Hematopoietic multipotent progenitor cell treated with erythropoietin and hydrocortisone succinate and interleukin-3 and kit ligand, for 15 days (in vitro differentiated cells): ENCODE measurements around the gene SMIM12.
"Not testable (repeated sequence)": the region's sequence is repeated elsewhere in the genome, so short reads cannot be mapped to it uniquely, and the experiment has no call there.

Experiments
- DNase-seq: peaks from one replicate; pipeline ENCODE4 v3.0.0-alpha.2; 2015; ENCODE audit warnings: low spot score

SMIM12 gene

GRCh38 chr1:34843392-34844251 is 15.9 kb downstream of the SMIM12 start:
- no peak for DNase-seq

- DNase-seq, result no peak
Observed at GRCh38 chr1:34842952-34843371, 16.6 kb downstream of the SMIM12 start.

GRCh38 chr1:34842073-34842472 is 17.5 kb downstream of the SMIM12 start:
- DNase-seq, result no peak

- no peak for DNase-seq
Observed at GRCh38 chr1:34840426-34840825, 19.1 kb downstream of the SMIM12 start.

GRCh38 chr1:34839526-34840305 is 19.8 kb downstream of the SMIM12 start:
- DNase-seq, result no peak

- DNase-seq, result no peak
Observed at GRCh38 chr1:34833711-34834110, 25.8 kb downstream of the SMIM12 start.

- DNase-seq, result no peak
Observed at GRCh38 chr1:34831721-34832246, 27.8 kb downstream of the SMIM12 start.

GRCh38 chr1:34829250-34829649 is 30.3 kb downstream of the SMIM12 start:
- no peak for DNase-seq

- DNase-seq, result no peak
Observed at GRCh38 chr1:34828611-34829010, 30.9 kb downstream of the SMIM12 start.

- DNase-seq, result no peak
Observed at GRCh38 chr1:34827341-34827941, 32.1 kb downstream of the SMIM12 start.

GRCh38 chr1:34825455-34826091 is 34.0 kb downstream of the SMIM12 start:
- no peak for DNase-seq

GRCh38 chr1:34824817-34825454 is 34.6 kb downstream of the SMIM12 start:
- no peak for DNase-seq

- DNase-seq, result no peak
Observed at GRCh38 chr1:34822202-34822601, 37.3 kb downstream of the SMIM12 start.

GRCh38 chr1:34818862-34819261 is 40.7 kb downstream of the SMIM12 start:
- not testable (repeated sequence) for DNase-seq

GRCh38 chr1:34816778-34817177 is 42.8 kb downstream of the SMIM12 start:
- DNase-seq, result no peak

- DNase-seq, result no peak
Observed at GRCh38 chr1:34816332-34816731, 43.2 kb downstream of the SMIM12 start.

GRCh38 chr1:34810781-34811180 is 48.8 kb downstream of the SMIM12 start:
- DNase-seq, result not testable (repeated sequence)

- no peak for DNase-seq
Observed at GRCh38 chr1:34808051-34808810, 51.3 kb downstream of the SMIM12 start.

- DNase-seq, result no peak
Observed at GRCh38 chr1:34806396-34806795, 53.2 kb downstream of the SMIM12 start.

- no peak for DNase-seq
Observed at GRCh38 chr1:34803770-34804169, 55.8 kb downstream of the SMIM12 start.
